Fibroblast of skin of scalp (primary cell): ENCODE data around the gene SLC6A19.
"Not testable (repeated sequence)": the region's sequence is repeated elsewhere in the genome, so short reads cannot be mapped to it uniquely, and the experiment has no call there.

Experiments used
- DNase-seq: peaks from one replicate; pipeline ENCODE4 v3.0.0-alpha.2; 2013

Gene SLC6A19

GRCh38 chr5:1223278-1223670, 21.9 kb downstream of the SLC6A19 start:
- DNase-seq = no peak

- DNase-seq = no peak
Observed at GRCh38 chr5:1224631-1225030, 23.2 kb downstream of the SLC6A19 start.

GRCh38 chr5:1225081-1225480, 23.7 kb downstream of the SLC6A19 start, which contains the start of gene SLC6A18:
Gene SLC6A18 (plus strand): TSS chr5:1225381. CDS start chr5:1225478, 97 bp downstream.
- DNase-seq = no peak

DNA sequence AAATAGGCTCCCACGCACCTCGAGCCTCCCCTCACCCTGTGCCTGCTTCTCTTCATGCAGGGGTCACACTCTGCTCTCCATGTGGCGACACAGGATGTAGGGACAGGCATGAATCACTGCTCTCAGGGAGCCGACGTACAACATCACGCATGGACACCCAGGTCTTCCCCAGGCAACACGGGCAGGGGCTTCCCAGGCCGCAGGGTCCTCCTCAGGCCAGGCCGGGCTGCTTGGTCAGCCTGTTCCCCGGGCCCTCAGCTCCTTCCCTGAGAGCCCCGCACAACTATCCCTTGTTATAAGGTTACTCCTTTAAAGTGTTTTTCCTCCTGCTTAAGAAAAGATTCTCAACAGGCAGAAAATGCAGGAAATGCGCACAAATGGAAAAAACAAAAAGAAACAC, 24.8 kb downstream of the SLC6A19 start:
- DNase-seq = no peak

DNA sequence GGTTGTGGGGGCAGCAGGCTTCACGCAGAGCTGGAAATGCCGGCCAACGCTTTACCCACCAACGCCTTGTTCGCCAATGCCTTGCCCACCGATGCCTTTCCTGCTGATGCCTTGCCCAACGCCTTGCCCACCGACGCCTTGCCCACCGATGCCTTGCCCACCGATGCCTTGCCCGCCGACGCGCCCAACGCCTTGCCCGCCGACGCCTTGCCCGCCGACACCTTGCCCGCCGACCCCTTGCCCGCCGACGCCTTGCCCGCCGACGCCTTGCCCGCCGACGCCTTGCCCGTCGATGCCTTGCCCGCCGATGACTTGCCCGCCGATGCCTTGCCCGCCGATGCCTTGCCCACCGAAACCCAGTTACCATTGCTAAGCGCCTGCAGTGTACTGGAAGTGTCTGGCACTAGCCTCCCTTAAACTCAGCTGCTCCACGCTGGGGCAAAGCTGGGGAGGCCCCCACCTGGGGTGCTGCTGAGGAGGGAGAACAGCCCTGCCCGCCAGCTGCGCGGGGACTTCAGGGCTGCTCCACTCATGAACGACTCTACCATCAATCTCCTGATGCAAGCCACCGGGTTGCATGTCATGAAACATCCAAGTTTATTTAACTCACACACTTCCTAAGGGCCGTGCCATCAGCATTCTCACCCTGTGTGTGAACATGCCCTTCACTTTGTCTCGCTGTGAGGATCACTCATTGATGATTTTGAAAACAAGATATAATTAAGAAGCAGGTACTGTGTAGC, 25.6 kb downstream of the SLC6A19 start:
- DNase-seq = no peak

DNA sequence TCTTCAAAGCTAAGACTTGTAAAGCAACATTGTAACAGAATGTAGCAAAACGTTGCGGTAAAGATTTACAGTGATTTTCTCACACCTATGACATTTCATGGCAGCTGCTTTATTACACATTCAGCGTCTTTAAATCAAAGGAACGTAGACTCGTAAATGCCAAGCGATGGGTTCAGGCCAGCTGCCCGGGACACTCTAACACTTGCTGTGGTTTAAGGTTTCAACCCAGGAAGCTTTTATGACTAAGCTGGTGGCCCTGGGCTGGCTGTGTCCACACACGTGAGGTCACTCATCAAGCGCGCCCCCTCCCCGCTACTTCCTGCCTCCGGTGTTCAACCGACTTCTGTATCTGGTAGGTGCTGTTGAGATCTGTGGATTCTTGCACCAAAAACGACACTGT, 26.3 kb downstream of the SLC6A19 start:
- DNase-seq = no peak

- DNase-seq = no peak
Observed at GRCh38 chr5:1228120-1228519, 26.7 kb downstream of the SLC6A19 start.

GRCh38 chr5:1229023-1229422, 27.6 kb downstream of the SLC6A19 start:
- DNase-seq = not testable (repeated sequence)

DNA sequence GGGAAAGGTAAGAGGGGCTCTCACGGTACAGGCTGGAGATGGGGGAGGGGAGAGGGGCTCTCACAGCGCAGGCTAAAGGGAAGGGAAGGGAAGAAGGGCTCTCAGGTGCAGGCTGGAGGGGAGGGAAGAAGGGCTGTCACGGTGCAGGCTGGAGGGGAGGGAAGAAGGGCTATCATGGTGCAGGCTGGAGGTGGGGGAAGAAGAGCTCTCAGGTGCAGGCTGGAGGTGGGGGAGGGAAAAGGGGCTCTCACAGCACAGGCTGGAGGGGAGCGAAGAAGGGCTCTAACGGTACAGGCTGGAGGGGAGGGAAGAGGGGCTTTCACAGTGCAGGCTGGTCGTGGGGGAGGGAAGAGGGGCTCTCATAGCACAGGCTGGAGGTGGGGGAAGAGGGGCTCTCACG, 28.4 kb downstream of the SLC6A19 start:
- DNase-seq = no peak

DNA sequence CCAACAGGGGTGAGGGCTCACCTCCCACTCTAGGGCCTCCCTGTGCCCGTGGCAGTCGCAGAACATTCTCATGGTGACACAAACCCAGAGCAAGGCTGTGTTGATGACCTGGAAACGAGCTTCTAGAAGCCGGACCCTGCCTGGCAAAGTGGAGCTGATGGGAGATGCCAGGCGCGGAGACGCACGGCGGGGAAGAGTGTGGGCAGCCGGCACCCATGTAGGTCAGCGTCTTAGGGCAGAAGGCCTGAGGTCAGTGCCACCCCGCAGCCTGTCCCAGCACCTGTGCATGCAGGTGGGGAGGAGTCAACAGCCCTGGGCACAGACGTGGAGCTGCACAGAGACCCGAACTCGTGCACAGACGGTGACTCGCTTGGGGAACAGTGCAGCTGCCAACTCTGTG, 29.2 kb downstream of the SLC6A19 start:
- DNase-seq = no peak

GRCh38 chr5:1231354-1231905, 30.0 kb downstream of the SLC6A19 start:
- no peak for DNase-seq

DNA sequence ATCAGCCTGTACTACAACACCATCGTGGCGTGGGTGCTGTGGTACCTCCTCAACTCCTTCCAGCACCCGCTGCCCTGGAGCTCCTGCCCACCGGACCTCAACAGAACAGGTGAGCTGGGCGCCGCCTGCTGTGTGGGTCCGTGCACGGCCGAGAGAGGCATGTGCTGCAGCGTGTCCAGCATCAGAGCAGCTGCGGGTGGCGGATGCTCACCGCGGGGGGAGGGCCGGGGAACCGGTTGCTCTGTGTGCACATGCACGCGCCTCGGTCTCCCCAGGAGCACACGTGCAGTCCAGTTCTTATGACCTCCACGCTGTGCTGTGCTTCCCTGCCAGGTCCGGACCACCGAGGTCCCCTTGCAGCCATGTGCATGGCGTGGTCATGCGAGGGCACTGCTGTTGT, 31.4 kb downstream of the SLC6A19 start:
- DNase-seq = no peak

- no peak for DNase-seq
Observed at GRCh38 chr5:1235379-1235778, 34.0 kb downstream of the SLC6A19 start.

DNA sequence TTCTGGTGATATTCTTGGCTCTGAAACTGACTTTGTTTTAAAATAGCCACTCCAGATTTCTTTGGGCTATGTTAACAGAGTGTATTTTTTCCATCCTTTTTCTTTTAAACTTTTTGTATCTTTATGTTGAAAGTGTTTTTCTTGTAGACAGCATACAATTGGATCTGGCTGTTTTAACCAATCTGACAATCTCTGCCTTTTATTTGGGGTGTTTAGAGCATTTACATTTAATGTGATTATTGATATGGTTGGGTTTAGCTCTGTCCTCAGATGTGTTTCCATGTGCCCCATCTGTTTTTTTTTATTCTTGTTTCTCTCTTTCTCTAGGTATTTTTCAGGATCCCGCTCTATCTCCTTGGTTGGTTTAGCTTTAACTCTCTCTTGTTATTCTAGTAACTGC, 34.4 kb downstream of the SLC6A19 start:
- no peak for DNase-seq

GRCh38 chr5:1239505-1240251, 38.3 kb downstream of the SLC6A19 start:
- no peak for DNase-seq

DNA sequence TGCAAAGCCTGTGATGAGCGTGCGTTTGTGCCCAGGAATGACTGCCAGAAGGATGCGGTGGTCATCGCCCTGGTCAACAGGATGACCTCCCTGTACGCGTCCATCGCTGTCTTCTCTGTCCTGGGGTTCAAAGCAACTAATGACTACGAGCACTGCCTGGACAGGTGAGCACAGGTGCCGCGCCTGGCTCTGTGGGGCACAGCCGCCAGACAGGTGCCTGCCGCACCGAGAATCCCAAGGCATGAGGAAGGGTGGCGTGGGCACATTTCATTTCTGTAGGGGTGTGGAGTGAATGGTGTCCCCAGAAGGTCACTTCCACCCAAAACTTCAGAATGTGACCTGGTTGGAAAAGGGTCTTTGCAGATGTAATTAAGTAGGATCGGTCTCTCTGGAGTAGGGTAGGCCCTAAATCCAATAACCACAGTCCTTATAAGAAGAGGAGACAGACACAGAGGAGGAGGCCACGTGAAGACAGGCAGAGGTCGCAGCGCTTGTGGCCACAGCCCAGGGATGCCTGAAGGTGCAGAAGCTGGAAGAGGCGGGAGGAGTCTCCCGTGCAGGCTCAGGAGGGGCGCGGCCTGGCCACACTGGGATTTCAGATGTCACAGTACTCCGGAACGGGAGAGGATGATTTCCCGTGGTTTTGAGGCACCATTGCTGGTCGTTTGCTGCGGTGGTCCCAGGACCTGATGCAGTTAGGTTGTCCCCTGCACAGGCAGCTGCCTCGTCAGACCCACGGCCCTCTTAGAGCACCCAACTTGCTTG, 39.3 kb downstream of the SLC6A19 start:
- no peak for DNase-seq

DNA sequence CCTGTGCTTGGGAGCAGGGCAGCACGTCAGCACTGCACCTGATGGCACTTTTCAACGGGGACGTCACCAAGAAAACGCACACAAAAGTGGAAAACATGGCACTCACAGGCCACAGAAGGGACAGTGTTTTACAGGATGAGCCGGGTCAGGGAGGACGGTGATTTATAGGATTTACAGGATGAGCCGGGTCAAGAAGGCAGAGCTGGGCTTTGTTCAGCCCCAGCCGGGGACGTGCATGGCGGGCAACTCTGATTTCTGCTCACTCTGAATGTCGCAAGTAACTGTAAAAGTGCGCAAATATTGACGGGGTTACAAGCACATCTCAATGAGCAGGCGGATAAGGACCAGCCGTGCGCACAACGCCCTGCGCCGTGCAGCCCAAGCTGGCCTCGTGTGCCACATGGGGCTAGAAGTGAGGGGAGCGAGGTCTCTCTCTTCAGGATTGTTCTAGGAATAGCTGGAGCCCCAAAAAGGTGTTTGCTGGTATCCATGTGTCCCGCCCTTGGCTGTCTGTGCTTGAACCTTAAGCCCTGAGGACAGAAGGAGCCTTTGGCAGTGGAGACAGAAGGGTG, 40.2 kb downstream of the SLC6A19 start:
- DNase-seq = no peak

DNA sequence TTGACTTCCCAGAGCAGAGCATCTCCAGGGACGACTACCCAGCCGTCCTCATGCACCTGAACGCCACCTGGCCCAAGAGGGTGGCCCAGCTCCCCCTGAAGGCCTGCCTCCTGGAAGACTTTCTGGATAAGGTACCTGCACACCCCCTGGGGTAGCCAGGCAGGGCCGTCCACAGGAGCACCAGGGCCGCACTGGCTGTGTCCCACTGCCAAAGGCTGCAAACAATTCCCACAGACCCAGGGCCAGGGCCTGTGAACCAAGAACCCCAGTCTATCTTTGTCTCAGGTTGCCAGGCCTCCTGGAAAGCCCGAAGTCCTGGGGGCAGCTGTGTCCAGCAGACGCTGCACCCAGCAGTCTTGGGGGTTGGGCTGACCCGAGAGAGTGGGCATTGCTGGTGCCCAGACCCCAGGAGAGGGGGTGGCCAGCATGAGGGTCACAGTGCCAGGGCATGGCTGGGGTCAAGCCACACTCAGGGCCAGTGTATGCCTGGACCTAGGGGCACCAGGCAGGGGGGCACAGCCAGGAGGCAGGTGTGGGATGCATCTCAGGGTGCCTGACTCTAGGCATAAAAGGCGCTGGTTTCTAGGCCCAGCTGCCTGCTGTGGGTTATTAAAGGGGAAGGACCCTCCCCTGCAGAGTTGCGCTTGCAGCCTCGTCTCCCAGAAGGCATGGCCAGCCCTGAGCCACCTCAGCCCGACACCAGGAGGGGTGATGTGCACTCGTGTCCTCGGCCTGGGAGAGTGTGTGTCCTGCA, 41.5 kb downstream of the SLC6A19 start:
- no peak for DNase-seq

DNA sequence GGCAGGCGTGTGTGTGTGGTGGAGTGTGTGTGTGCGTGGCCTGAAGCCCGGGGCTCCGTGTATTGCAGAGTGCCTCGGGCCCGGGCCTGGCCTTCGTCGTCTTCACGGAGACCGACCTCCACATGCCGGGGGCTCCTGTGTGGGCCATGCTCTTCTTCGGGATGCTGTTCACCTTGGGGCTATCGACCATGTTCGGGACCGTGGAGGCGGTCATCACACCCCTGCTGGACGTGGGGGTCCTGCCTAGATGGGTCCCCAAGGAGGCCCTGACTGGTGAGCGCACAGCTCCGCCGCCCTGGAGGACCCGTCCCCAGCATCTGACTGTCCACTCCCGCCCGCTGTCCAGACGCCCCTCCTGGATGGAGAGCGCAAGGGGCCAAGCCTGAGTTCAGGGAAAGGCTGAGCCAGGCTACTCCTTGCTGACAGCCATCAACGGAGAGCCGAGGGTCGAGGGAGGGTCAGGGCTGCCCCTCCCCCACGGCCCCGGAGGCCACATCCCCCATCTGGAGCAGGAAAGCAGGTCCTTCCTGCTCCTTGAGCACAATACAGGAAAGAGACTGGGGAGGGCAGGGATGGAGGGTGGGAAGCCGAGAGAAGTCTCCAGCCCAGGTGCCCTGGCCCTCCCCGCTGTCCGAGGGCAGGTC, 42.2 kb downstream of the SLC6A19 start:
- no peak for DNase-seq

DNA sequence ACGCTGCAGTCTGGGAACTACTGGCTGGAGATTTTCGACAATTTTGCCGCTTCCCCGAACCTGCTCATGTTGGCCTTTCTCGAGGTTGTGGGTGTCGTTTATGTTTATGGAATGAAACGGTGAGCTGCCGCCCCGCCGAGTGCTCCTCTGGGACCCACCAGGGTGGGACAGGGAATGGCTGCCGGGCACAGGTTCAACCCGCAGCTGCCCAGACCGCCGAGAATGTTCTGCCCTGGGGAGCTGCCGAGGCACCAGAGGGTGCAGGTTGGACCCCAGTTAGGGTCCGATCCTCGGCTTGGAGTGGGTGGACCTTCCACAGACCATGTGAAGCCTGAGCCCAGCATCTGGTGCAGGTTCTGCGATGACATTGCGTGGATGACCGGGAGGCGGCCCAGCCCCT, 42.9 kb downstream of the SLC6A19 start:
- DNase-seq = no peak

DNA sequence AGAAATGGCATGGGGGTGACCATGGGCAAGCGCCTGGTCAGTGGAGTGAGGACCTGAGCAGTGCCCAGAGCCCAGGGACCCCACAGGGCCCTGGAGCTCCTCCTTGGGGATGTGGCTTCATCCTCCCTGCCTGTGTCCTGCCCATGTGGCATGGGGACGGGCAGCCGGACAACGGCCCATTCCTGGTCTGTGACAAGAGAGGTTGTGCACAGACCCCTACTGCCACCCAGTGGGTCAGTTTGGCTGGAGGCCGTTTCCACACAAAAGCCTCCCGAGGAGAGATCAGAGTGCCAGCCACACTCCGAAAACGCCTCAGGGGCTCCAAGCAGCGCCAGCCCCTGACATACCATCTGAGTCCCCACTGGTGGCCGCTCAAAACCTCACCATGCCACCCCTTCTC, 43.6 kb downstream of the SLC6A19 start:
- DNase-seq = no peak
